ENCODE results near the gene SLC43A3. TPM values are rescaled to one million over a fixed set of nuclear protein-coding genes. Genes with fewer than 3 reads are reported as not detected.
"Not testable (repeated sequence)": the region's sequence is repeated elsewhere in the genome, so short reads cannot be mapped to it uniquely, and the experiment has no call there.

SLC43A3 gene
- total RNA-seq, 2 experiments from 2014 or later = 41.3 to 62.1 TPM

DNA sequence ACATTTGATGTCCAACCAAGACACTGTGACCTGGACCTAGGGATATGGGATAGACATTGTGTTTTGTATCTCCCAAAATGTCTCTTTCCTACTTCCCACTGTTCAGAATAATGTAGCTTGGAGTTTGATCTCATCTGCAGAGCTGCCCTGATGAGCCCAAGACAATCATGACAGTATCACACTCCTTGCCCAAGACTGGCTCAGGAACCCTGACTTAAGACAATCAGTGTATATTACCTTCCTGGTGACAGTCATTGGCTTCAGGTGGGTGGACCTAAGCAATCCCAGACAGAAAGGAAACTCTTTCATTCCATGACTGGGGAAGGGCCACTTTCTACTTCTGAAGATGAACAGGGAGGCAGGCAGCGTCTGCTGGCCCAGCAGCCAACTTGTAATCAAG, 19.1 kb upstream of the SLC43A3 start:
- Histone ChIP-seq H3K4me1 (ENCODE audit: insufficient read depth, low read length, poor library complexity, severe bottlenecking) (no peaks in the 10 kb centered on the region), H3K36me3 (ENCODE audit: insufficient read depth, low read length) (no peaks in the 10 kb centered on the region), H3K4me3 (ENCODE audit: low read depth, low read length, poor library complexity, severe bottlenecking) (no peak overlapping the region), H3K9me3 (ENCODE audit: low read length) (no peaks in the 10 kb centered on the region), H3K4me2 (ENCODE audit: low read length) (no peak overlapping the region), H4K20me1 (ENCODE audit: insufficient read depth, low read length) (no peaks in the 10 kb centered on the region), H2AFZ (ENCODE audit: low read length) (no peak overlapping the region), H3K79me2 (ENCODE audit: insufficient read depth, low read depth, low read length) (no peaks in the 10 kb centered on the region), H3K9me2 (ENCODE audit: insufficient read depth, low read length) (no peaks in the 10 kb centered on the region), H3K27ac (ENCODE audit: low read depth, low read length, poor library complexity, severe bottlenecking) (no peak overlapping the region)
- TF ChIP-seq CTCF (conservative IDR thresholded peaks at IDR 0.05; ENCODE audit: low read length) = no peak
- TF ChIP-seq EZH2phosphoT487 (IDR thresholded peaks at IDR 0.05; ENCODE audit: borderline replicate concordance, low read depth, low read length) = no peak
- intact Hi-C loops (cut with micrococcal nuclease; ENCODE audit: unreplicated experiment) = no loop called here
- BruUV-seq (replicated peaks) = no TSS peak
- no peak for DNase-seq (ENCODE audit: low spot score)
- ChIA-PET POLR2A (interaction anchor here (1.5 kb wide), 1 partner anchor 11 kb away, joined by 4 read pairs; no protein-coding TSS in a partner anchor), CTCF (ENCODE audit: unreplicated experiment) (no interaction called here)

DNA sequence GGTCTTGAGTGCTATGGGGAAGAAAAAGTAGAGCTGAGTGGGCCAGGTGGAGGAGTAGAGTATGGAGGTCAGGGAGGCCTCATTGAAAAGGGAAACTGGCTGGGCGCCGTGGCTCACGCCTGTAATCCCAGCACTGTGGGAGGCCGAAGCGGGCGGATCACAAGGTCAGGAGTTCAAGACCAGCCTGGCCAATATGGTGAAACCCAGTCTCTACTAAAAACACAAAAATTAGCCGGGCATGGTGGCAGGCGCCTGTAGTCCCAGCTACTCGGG, 18.1 kb upstream of the SLC43A3 start:
- BruUV-seq (replicated peaks); H3K4me1 ChIP-seq (ENCODE audit: insufficient read depth, low read length, poor library complexity, severe bottlenecking); intact Hi-C loops (cut with micrococcal nuclease; ENCODE audit: unreplicated experiment); H3K9me3 ChIP-seq (ENCODE audit: low read length); H3K27ac ChIP-seq (ENCODE audit: low read depth, low read length, poor library complexity, severe bottlenecking); H3K79me2 ChIP-seq (ENCODE audit: insufficient read depth, low read depth, low read length); H2AFZ ChIP-seq (ENCODE audit: low read length); H3K4me3 ChIP-seq (ENCODE audit: low read depth, low read length, poor library complexity, severe bottlenecking); DNase-seq (ENCODE audit: low spot score); CTCF ChIA-PET (ENCODE audit: unreplicated experiment); H4K20me1 ChIP-seq (ENCODE audit: insufficient read depth, low read length); H3K36me3 ChIP-seq (ENCODE audit: insufficient read depth, low read length); H3K4me2 ChIP-seq (ENCODE audit: low read length); POLR2A ChIA-PET; H3K9me2 ChIP-seq (ENCODE audit: insufficient read depth, low read length): not testable (repeated sequence)

GRCh38 chr11:57444362-57445121, 17.6 kb upstream of the SLC43A3 start:
- CTCF ChIA-PET (ENCODE audit: unreplicated experiment) = no interaction called here
- POLR2A ChIA-PET = no interaction called here
- no peak for TF ChIP-seq EZH2phosphoT487 (IDR thresholded peaks at IDR 0.05; ENCODE audit: borderline replicate concordance, low read depth, low read length)
- DNase-seq (ENCODE audit: low spot score) = no peak
- Histone ChIP-seq H4K20me1 (ENCODE audit: insufficient read depth, low read length) (no peaks in the 10 kb centered on the region), H3K27ac (ENCODE audit: low read depth, low read length, poor library complexity, severe bottlenecking) (no peak overlapping the region), H3K4me2 (ENCODE audit: low read length) (no peak overlapping the region), H3K9me2 (ENCODE audit: insufficient read depth, low read length) (no peaks in the 10 kb centered on the region), H2AFZ (ENCODE audit: low read length) (no peak overlapping the region), H3K4me3 (ENCODE audit: low read depth, low read length, poor library complexity, severe bottlenecking) (no peak overlapping the region), H3K4me1 (ENCODE audit: insufficient read depth, low read length, poor library complexity, severe bottlenecking) (no peaks in the 10 kb centered on the region), H3K79me2 (ENCODE audit: insufficient read depth, low read depth, low read length) (no peaks in the 10 kb centered on the region), H3K36me3 (ENCODE audit: insufficient read depth, low read length) (no peaks in the 10 kb centered on the region), H3K9me3 (ENCODE audit: low read length) (no peaks in the 10 kb centered on the region)
- BruUV-seq (replicated peaks) = no TSS peak
- intact Hi-C loops (cut with micrococcal nuclease; ENCODE audit: unreplicated experiment) = no loop called here
